ENCODE measurements around the gene BUB3. TPM values are rescaled to one million over a fixed set of nuclear protein-coding genes. Genes with fewer than 3 reads are reported as not detected.

BUB3 gene
- total RNA-seq, 1 donor from 2014 or later, result 97.0 TPM

- H3K27ac Mint-ChIP-seq (ENCODE audit: unreplicated experiment), result no peak within 1 kb of the TSS
- H3K27me3 Mint-ChIP-seq (ENCODE audit: unreplicated experiment), result peaks cover 77% of the 10 kb centered on the region
- no peak for DNase-seq (ENCODE audit: extremely low spot score, unreplicated experiment)
- TF ChIP-seq CTCF (IDR thresholded peaks at IDR 0.05), result no peak
- no peaks in the 10 kb centered on the region for H3K9me3 Mint-ChIP-seq (ENCODE audit: unreplicated experiment)
- H3K4me3 Mint-ChIP-seq (ENCODE audit: unreplicated experiment), result peak within 1 kb of the TSS; percentile 44
- H3K36me3 Mint-ChIP-seq (ENCODE audit: unreplicated experiment), result no peaks in the 10 kb centered on the region
- peaks cover 25% of the 10 kb centered on the region for H3K4me1 Mint-ChIP-seq (ENCODE audit: unreplicated experiment)
Measured at GRCh38 chr10:123147635-123148413, 6.4 kb upstream of the BUB3 start, which contains the start of gene HMX2. TSS of gene HMX2 (plus strand) at chr10:123148136. CDS start at chr10:123148379, 243 bp downstream.

GRCh38 chr10:123148414-123149161, 5.6 kb upstream of the BUB3 start:
- H3K36me3 Mint-ChIP-seq (ENCODE audit: unreplicated experiment), result no peaks in the 10 kb centered on the region
- TF ChIP-seq CTCF (IDR thresholded peaks at IDR 0.05), result no peak
- peak overlapping the region; percentile 44 for H3K4me3 Mint-ChIP-seq (ENCODE audit: unreplicated experiment)
- no peaks in the 10 kb centered on the region for H3K9me3 Mint-ChIP-seq (ENCODE audit: unreplicated experiment)
- no peak for DNase-seq (ENCODE audit: extremely low spot score, unreplicated experiment)
- peaks cover 25% of the 10 kb centered on the region for H3K4me1 Mint-ChIP-seq (ENCODE audit: unreplicated experiment)
- no peak overlapping the region for H3K27ac Mint-ChIP-seq (ENCODE audit: unreplicated experiment)
- H3K27me3 Mint-ChIP-seq (ENCODE audit: unreplicated experiment), result peaks cover 70% of the 10 kb centered on the region

- Mint-ChIP-seq H3K4me1 (ENCODE audit: unreplicated experiment) (peaks cover 28% of the 10 kb centered on the region), H3K4me3 (ENCODE audit: unreplicated experiment) (peak overlapping the region; percentile 44), H3K9me3 (ENCODE audit: unreplicated experiment) (no peaks in the 10 kb centered on the region), H3K27ac (ENCODE audit: unreplicated experiment) (no peak overlapping the region), H3K27me3 (ENCODE audit: unreplicated experiment) (peaks cover 65% of the 10 kb centered on the region), H3K36me3 (ENCODE audit: unreplicated experiment) (peaks cover under 1% of the 10 kb centered on the region)
- no peak for TF ChIP-seq CTCF (IDR thresholded peaks at IDR 0.05)
- DNase-seq (ENCODE audit: extremely low spot score, unreplicated experiment), result no peak
Measured at GRCh38 chr10:123149162-123149567, 5.0 kb upstream of the BUB3 start.

- TF ChIP-seq CTCF (IDR thresholded peaks at IDR 0.05), result no peak
- Mint-ChIP-seq H3K4me3 (ENCODE audit: unreplicated experiment) (peak overlapping the region; percentile 75), H3K9me3 (ENCODE audit: unreplicated experiment) (no peaks in the 10 kb centered on the region), H3K4me1 (ENCODE audit: unreplicated experiment) (peaks cover 28% of the 10 kb centered on the region), H3K36me3 (ENCODE audit: unreplicated experiment) (peaks cover 2% of the 10 kb centered on the region), H3K27me3 (ENCODE audit: unreplicated experiment) (peaks cover 59% of the 10 kb centered on the region), H3K27ac (ENCODE audit: unreplicated experiment) (no peak overlapping the region)
- DNase-seq (ENCODE audit: extremely low spot score, unreplicated experiment), result peak; percentile 83
Measured at GRCh38 chr10:123149568-123150270, 4.5 kb upstream of the BUB3 start.

All from osteocyte (in vitro differentiated cells).